Left lung (tissue), 10 donors: Measurements from ENCODE around the gene AOX1. TPM values are rescaled to one million over a fixed set of nuclear protein-coding genes. Genes with fewer than 3 reads are reported as not detected.

Experiments
- ATAC-seq: fragments of 200-7000 bp; cut with Tn5 transposase; one replicate; pipeline ENCODE4 v1.9.1; 2020; ENCODE audit warnings: moderate library complexity
- DNase-seq, 4 donors: peaks; one replicate each; pipeline ENCODE4 v3.0.0-alpha.2; 2013 to 2020
- H3K27ac ChIP-seq, 2 donors: fragments of 200-600 bp; sonication (generic) in 1 of 2; one replicate each; pipeline versions ENCODE4 v1.5.0 to v1.8.0; 2020 to 2021
- H3K27me3 ChIP-seq, 2 donors: fragments of 200-600 bp; sonication (generic) in 1 of 2; one replicate each; pipeline versions ENCODE4 v1.5.0 to v1.8.0; 2020 to 2021
- H3K36me3 ChIP-seq, 2 donors: fragments of 200-600 bp; sonication (generic) in 1 of 2; one replicate each; pipeline versions ENCODE4 v1.5.0 to v1.8.0; 2020 to 2021
- H3K4me1 ChIP-seq, 2 donors: fragments of 200-600 bp; one replicate each; pipeline ENCODE4 v1.8.0; 2021
- H3K4me3 ChIP-seq, 2 donors: fragments of 200-600 bp; sonication (generic) in 1 of 2; one replicate each; pipeline versions ENCODE4 v1.5.0 to v1.8.0; 2020 to 2021; ENCODE audit warnings: mild to moderate bottlenecking in 1 of 2
- H3K9me3 ChIP-seq, 2 donors: fragments of 200-600 bp; sonication (generic) in 1 of 2; one replicate each; pipeline versions ENCODE4 v1.5.0 to v1.8.0; 2020 to 2021
- intact Hi-C, 2 donors: fragments of 100-400 bp; cut with DNase I; formaldehyde crosslinking; loops; one replicate each; pipeline versions ENCODE4 v1.11.2 to v1.14.2; 2022
- polyA plus RNA-seq, 6 donors: library from polyadenylated mRNA; unstranded; fragments of 120-200 nt; gene quantifications; one replicate each; pipeline ENCODE4 v1.2.1, GENCODE V29; 2013; ENCODE audit not compliant: insufficient read length in 6 of 6
- total RNA-seq, 2 donors: library from RNA; stranded (reverse); fragmentation: NEBNext Ultra II Directional; extraction: Animal tissue kit (Norgen Biotek cat#: 25700); gene quantifications; one replicate each; pipeline ENCODE4 v1.2.1, GENCODE V29; 2021
- TF ChIP-seq, protein P1 (sequence below), 2 donors: fragments of 200-600 bp; sonication (generic) in 1 of 2; IDR thresholded peaks; one replicate each; pipeline versions ENCODE4 v1.5.0 to v1.8.0; 2021; ENCODE audit warnings: antibody characterized with exemption in 2 of 2
- donor health status: DM: no; HTN: yes; CAD: no.
- donor health status: DM: no; HTN: no; CAD: no.

Gene AOX1
- total and polyA plus RNA-seq, 8 donors: 5.4 to 32.4 (median 13.5) TPM

DNA sequence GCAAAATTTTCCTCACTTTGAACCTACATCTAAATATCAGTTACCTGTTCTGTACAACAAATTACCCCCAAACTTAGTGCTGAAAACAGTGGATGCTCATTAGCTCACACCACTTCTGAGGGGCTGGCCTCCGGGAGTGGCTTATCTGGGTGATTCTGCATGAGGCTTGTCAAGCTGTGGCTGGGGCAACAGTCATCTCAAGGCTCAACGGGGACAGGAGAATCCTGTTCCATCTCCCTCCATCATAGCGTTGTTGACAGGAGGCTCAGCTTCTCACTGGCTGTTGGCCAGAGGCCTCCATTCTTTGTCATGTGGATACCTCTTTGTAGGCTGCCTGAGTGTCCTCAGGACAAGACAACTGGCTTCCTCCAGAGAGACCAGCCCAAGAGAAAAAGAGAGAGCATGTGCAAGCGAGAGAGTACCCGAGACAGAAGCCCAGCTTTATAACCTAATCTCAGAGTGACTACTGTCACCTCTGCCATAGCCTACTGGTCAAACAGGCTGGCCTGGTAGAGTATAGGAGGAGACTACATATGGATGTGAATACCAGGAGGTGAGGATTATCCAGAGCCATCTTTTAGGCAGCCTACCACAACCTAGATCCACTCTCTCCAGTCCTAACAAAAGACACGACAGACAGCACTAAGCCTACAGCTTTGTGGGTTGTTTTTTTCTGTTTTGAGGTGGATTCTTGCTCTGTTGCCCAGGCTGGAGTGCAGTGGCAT lies 79.1 kb downstream of the AOX1 start:
- DNase-seq (no peak), ATAC-seq (no peak)
- no peaks in the 10 kb centered on the region for H3K4me1 ChIP-seq
- no peak overlapping the region for H3K27ac ChIP-seq
- no peaks in the 10 kb centered on the region for H3K36me3 ChIP-seq
- TF ChIP-seq, protein P1, sequence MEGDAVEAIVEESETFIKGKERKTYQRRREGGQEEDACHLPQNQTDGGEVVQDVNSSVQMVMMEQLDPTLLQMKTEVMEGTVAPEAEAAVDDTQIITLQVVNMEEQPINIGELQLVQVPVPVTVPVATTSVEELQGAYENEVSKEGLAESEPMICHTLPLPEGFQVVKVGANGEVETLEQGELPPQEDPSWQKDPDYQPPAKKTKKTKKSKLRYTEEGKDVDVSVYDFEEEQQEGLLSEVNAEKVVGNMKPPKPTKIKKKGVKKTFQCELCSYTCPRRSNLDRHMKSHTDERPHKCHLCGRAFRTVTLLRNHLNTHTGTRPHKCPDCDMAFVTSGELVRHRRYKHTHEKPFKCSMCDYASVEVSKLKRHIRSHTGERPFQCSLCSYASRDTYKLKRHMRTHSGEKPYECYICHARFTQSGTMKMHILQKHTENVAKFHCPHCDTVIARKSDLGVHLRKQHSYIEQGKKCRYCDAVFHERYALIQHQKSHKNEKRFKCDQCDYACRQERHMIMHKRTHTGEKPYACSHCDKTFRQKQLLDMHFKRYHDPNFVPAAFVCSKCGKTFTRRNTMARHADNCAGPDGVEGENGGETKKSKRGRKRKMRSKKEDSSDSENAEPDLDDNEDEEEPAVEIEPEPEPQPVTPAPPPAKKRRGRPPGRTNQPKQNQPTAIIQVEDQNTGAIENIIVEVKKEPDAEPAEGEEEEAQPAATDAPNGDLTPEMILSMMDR (IDR thresholded peaks at IDR 0.05): no peak
- H3K4me3 ChIP-seq: no peak overlapping the region
- intact Hi-C loops: no loop called here
- H3K27me3 ChIP-seq: no peaks in the 10 kb centered on the region
- H3K9me3 ChIP-seq: no peaks in the 10 kb centered on the region

DNA sequence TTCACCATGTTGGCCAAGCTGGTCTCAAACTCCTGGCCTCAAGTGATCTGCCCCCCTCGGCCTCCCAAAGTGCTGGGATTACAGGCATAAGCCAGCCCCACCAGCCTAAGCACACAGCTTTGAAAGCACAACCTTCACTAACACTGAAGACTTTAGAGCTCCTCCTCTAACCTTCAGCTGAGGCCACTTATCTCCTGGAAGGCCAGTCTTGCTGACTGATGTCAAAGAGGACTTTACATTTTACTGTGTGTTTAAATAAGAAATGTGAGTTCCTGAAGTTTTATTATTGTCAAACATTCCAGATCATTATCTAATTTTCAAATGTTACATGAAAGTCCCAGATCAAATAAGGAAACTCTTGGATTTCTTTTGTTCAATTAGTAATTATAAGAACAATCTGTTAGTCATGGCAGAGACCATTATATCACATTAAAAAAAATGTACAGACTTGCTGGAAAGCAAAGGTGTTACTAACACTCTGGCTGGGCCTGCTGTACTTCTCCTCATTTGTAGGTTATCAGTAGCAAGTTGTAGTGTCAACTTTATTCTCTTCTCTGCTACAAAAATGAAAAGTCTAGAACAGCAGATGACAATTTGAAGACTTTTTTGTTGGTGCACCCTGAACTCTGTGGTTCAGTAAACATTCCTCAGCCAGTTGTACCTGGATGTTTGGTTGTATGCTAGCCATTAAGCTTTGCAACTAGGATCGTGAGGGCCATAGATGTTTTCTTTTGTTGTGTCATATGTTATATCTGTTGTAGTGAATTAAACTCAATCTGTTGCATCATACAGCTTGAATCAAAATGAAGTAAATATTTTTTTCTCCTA lies 80.0 kb downstream of the AOX1 start:
- no peaks in the 10 kb centered on the region for H3K9me3 ChIP-seq
- TF ChIP-seq, protein P1 (IDR thresholded peaks at IDR 0.05): no peak
- H3K27me3 ChIP-seq: no peaks in the 10 kb centered on the region
- no peaks in the 10 kb centered on the region for H3K36me3 ChIP-seq
- no peaks in the 10 kb centered on the region for H3K4me1 ChIP-seq
- no peak overlapping the region for H3K27ac ChIP-seq
- no peak overlapping the region for H3K4me3 ChIP-seq
- intact Hi-C loops: no loop called here
- no peak for DNase-seq
- ATAC-seq: no peak

DNA sequence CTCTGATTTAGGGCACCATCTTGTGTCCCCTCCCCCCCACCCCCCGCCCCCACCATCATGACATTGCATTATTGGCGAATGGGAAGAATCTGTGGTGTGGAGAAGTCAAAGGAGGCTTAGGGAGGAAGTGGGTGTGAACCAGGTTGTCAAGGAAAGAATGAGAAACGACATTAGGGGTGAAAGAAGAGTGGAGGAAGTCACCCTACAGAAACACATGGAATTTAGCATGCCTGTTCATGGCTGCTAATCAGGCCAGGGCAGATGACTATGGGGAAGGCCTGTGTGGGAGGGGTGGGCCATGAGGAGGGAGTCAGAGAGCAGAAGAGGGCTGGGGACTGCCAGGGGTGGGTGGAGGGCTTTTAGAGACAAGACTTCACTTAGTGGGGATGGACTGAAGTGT lies 81.6 kb downstream of the AOX1 start:
- DNase-seq: no peak
- ATAC-seq: no peak
- H3K4me1 ChIP-seq: no peaks in the 10 kb centered on the region
- TF ChIP-seq, protein P1 (IDR thresholded peaks at IDR 0.05): no peak
- H3K9me3 ChIP-seq: no peaks in the 10 kb centered on the region
- intact Hi-C loops: no loop called here
- no peak overlapping the region for H3K27ac ChIP-seq
- H3K36me3 ChIP-seq: no peaks in the 10 kb centered on the region
- H3K4me3 ChIP-seq: no peak overlapping the region
- no peaks in the 10 kb centered on the region for H3K27me3 ChIP-seq

DNA sequence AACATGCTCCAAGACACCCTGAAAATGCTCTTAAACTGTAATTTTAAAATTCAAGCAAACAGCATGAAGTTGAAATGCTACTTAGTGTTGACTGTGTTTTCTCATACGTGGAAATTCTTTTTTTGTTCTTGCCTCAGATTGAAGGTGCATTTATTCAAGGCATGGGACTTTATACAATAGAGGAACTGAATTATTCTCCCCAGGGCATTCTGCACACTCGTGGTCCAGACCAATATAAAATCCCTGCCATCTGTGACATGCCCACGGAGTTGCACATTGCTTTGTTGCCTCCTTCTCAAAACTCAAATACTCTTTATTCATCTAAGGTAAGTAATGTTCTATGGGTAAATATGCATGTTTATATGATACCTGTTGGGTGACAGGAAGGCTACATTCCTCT lies 82.7 kb downstream of the AOX1 start:
- TF ChIP-seq, protein P1 (IDR thresholded peaks at IDR 0.05): no peak
- no peaks in the 10 kb centered on the region for H3K9me3 ChIP-seq
- no peaks in the 10 kb centered on the region for H3K4me1 ChIP-seq
- no peaks in the 10 kb centered on the region for H3K36me3 ChIP-seq
- no peak overlapping the region for H3K27ac ChIP-seq
- ATAC-seq (no peak), DNase-seq (no peak)
- no peaks in the 10 kb centered on the region for H3K27me3 ChIP-seq
- intact Hi-C loops: no loop called here
- no peak overlapping the region for H3K4me3 ChIP-seq

DNA sequence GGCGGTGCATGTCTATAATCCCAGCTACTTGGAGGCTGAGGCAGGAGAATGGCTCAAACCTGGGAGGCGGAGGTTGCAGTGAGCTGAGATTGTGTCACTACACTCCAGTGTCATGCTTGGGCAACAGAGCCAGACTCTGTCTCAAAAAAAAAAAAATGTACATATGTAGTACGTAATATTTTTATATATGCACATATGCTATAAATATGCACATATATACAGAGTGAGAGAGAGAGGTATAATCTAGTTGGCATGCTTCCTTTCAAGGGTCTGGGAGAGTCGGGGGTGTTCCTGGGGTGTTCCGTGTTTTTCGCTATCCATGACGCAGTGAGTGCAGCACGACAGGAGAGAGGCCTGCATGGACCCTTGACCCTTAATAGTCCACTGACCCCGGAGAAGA lies 83.5 kb downstream of the AOX1 start:
- Histone ChIP-seq H3K27me3 (no peaks in the 10 kb centered on the region), H3K4me3 (no peak overlapping the region), H3K4me1 (no peaks in the 10 kb centered on the region), H3K9me3 (no peaks in the 10 kb centered on the region), H3K27ac (no peak overlapping the region), H3K36me3 (no peaks in the 10 kb centered on the region)
- no peak for DNase-seq
- ATAC-seq: no peak
- intact Hi-C loops: no loop called here
- TF ChIP-seq, protein P1 (IDR thresholded peaks at IDR 0.05): no peak
